Activated CD4-positive, CD25-positive, alpha-beta regulatory T cell treated with anti-CD3 and anti-CD28 coated beads, Interleukin-2, amount 50 U/mL, for 72 hours (primary cell): ENCODE results near the gene IRF5.
A peak's percentile ranks its signal among the peaks of the same experiment; 100 is the strongest.

Experiments used
- DNase-seq: peaks from one replicate; pipeline ENCODE4 v3.0.0; 2021

The IRF5 gene

GRCh38 chr7:128937647-128938543, at the start of gene IRF5:
TSS of gene IRF5 (plus strand) at chr7:128937927. CDS start at chr7:128942082, 4,155 bp downstream.
- peak; percentile 63 for DNase-seq

- DNase-seq, result no peak
Observed at GRCh38 chr7:128888039-128888755, 49.5 kb upstream of the IRF5 start.

- no peak for DNase-seq
Observed at GRCh38 chr7:128888756-128889095, 49.0 kb upstream of the IRF5 start.

- DNase-seq, result no peak
Observed at GRCh38 chr7:128889121-128889520, 48.6 kb upstream of the IRF5 start.

GRCh38 chr7:128890306-128891109, 47.2 kb upstream of the IRF5 start:
- DNase-seq, result no peak

- no peak for DNase-seq
Observed at GRCh38 chr7:128891110-128891941, 46.4 kb upstream of the IRF5 start.

- DNase-seq, result no peak
Observed at GRCh38 chr7:128891942-128892269, 45.8 kb upstream of the IRF5 start.

- no peak for DNase-seq
Observed at GRCh38 chr7:128892521-128893250, 45.0 kb upstream of the IRF5 start.

- no peak for DNase-seq
Observed at GRCh38 chr7:128893251-128894100, 44.3 kb upstream of the IRF5 start.

GRCh38 chr7:128894101-128894440, 43.7 kb upstream of the IRF5 start:
- DNase-seq, result no peak

GRCh38 chr7:128895320-128895719, 42.4 kb upstream of the IRF5 start:
- no peak for DNase-seq

GRCh38 chr7:128899392-128899791, 38.3 kb upstream of the IRF5 start:
- DNase-seq, result no peak

GRCh38 chr7:128900237-128900636, 37.5 kb upstream of the IRF5 start:
- no peak for DNase-seq

- peak; percentile 24 for DNase-seq
Observed at GRCh38 chr7:128902761-128903585, 34.8 kb upstream of the IRF5 start.

- peak; percentile 29 for DNase-seq
Observed at GRCh38 chr7:128903621-128904361, 33.9 kb upstream of the IRF5 start.

- peak; percentile 32 for DNase-seq
Observed at GRCh38 chr7:128904381-128905197, 33.1 kb upstream of the IRF5 start.

- DNase-seq, result peak; percentile 25
Observed at GRCh38 chr7:128906001-128906765, 31.5 kb upstream of the IRF5 start.
